HepG2 (cell line): ENCODE measurements around the gene WWC2. TPM values are rescaled to one million over a fixed set of nuclear protein-coding genes. Genes with fewer than 3 reads are reported as not detected.

ENCODE experiments used
- ATAC-seq: fragments of 200-7000 bp; cut with Tn5 transposase; 3 replicates; pipeline ENCODE4 v1.9.1; 2020; ENCODE audit warnings: mild to moderate bottlenecking, moderate library complexity
- BruUV-seq: library from RNA; stranded (reverse); fragments of 400-500 nt; replicated peaks from 2 replicates; lab custom pipeline; 2021; lab: Mats Ljungman, UMichigan
- CTCF ChIA-PET: fragments of 300-600 bp; formaldehyde crosslinking; extraction: SDS; loops from one replicate; lab custom pipeline; 2021; ENCODE audit warnings: low total read pairs, inconsistent platforms, low intra/inter-chr PET ratio; lab: Yijun Ruan, JAX
- POLR2A ChIA-PET: fragments of 350-600 bp; sonication (Branson Sonifier 250); formaldehyde crosslinking; loops from one replicate; lab custom pipeline; 2020; ENCODE audit warnings: antibody characterized with exemption, inconsistent platforms; lab: Yijun Ruan, JAX
- DNase-seq: peaks from one replicate; pipeline ENCODE4 v3.0.0-alpha.2; 2015; ENCODE audit warnings: low spot score
- FAIRE-seq: peaks from 3 replicates; lab custom pipeline; 2011; peaks lifted over from hg19 to GRCh38; lab: Jason Lieb, UNC
- H2AFZ ChIP-seq: one replicate; pipeline ENCODE4 v1.6.1; 2011; ENCODE audit warnings: low read length, inconsistent platforms
- H3K27ac ChIP-seq: fragments of 300-600 bp; 3 replicates; pipeline ENCODE4 v1.8.0; 2011; ENCODE audit warnings: mixed run types, mild to moderate bottlenecking, mixed read lengths, low read length, inconsistent platforms; ENCODE audit not compliant: insufficient read depth; ENCODE audit errors: extremely low read length
- H3K27me3 ChIP-seq, 2 experiments: fragments of 200-600 bp in 1 of 2; 2 replicates in 1 of 2; 3 replicates in 1 of 2; pipeline versions ENCODE4 v1.6.0 to v1.8.0; 2011; ENCODE audit warnings: low read length in 2 of 2, mild to moderate bottlenecking in 2 of 2, moderate library complexity in 2 of 2, inconsistent platforms in 1 of 2; ENCODE audit not compliant: insufficient read depth in 2 of 2, control insufficient read depth in 1 of 2
- H3K36me3 ChIP-seq, 2 experiments: fragments of 200-600 bp in 1 of 2; replicated peaks in 1 of 2; 2 replicates in 1 of 2; 3 replicates in 1 of 2; pipeline versions ENCODE4 v1.5.1 to v1.8.0; 2011; ENCODE audit warnings: low read length in 2 of 2, inconsistent platforms in 1 of 2; ENCODE audit not compliant: insufficient read depth in 2 of 2, control insufficient read depth in 1 of 2
- H3K4me1 ChIP-seq: 2 replicates; pipeline ENCODE4 v1.5.1; 2012; ENCODE audit warnings: low read length, inconsistent platforms; ENCODE audit not compliant: insufficient read depth
- H3K4me2 ChIP-seq: 2 replicates; pipeline ENCODE4 v1.6.0; 2011; ENCODE audit warnings: low read depth, low read length, inconsistent platforms
- H3K4me3 ChIP-seq, 3 experiments: fragments of 200-600 bp in 1 of 3; sonication (generic), shearing (Covaris generic) in 1 of 3; replicated peaks in 1 of 3; 2 replicates each; pipeline ENCODE4 v1.5.1; 2011 to 2016; ENCODE audit warnings: low read length in 3 of 3, inconsistent platforms in 2 of 3, low read depth in 2 of 3, mild to moderate bottlenecking in 2 of 3, control low read depth in 1 of 3, mixed read lengths in 1 of 3; ENCODE audit not compliant: insufficient read depth in 1 of 3
- H3K79me2 ChIP-seq: one replicate; pipeline ENCODE4 v1.6.1; 2011; ENCODE audit warnings: low read length, inconsistent platforms; ENCODE audit not compliant: insufficient read depth
- H3K9ac ChIP-seq: 2 replicates; pipeline ENCODE4 v1.6.0; 2011; ENCODE audit warnings: mild to moderate bottlenecking, low read depth, low read length, inconsistent platforms; ENCODE audit not compliant: insufficient read depth
- H3K9me3 ChIP-seq: 2 replicates; pipeline ENCODE4 v1.5.1; 2012; ENCODE audit warnings: mild to moderate bottlenecking, low read length
- H4K20me1 ChIP-seq: 2 replicates; pipeline ENCODE4 v1.6.0; 2011; ENCODE audit warnings: inconsistent platforms, mild to moderate bottlenecking, low read length, moderate library complexity; ENCODE audit not compliant: insufficient read depth
- ATF4 ChIP-seq, 2 experiments: fragments of 450-650 bp in 1 of 2; sonication (generic) in 1 of 2; formaldehyde crosslinking; IDR thresholded peaks; 2 replicates each; pipeline versions ENCODE4 v1.5.0 to v1.8.0; 2020 to 2022; ENCODE audit warnings: mild to moderate bottlenecking in 1 of 2, missing genetic modification reagents in 1 of 2
- CTCF ChIP-seq: sonication (generic); formaldehyde crosslinking; IDR thresholded peaks from 2 replicates; pipeline ENCODE4 v1.5.0; 2020; ENCODE audit warnings: mild to moderate bottlenecking, missing genetic modification reagents, moderate library complexity
- DBP ChIP-seq: sonication (generic); formaldehyde crosslinking; IDR thresholded peaks from 2 replicates; pipeline ENCODE4 v1.4.0; 2020; ENCODE audit warnings: missing genetic modification reagents; ENCODE audit errors: not compliant biosample characterization
- FOSL2 ChIP-seq: sonication (generic); formaldehyde crosslinking; IDR thresholded peaks from 2 replicates; pipeline ENCODE4 v1.4.0; 2020; ENCODE audit warnings: missing genetic modification reagents
- MAFG ChIP-seq: sonication (generic); formaldehyde crosslinking; IDR thresholded peaks from 2 replicates; pipeline ENCODE4 v1.5.1; 2020; ENCODE audit warnings: mild to moderate bottlenecking, missing genetic modification reagents
- SNAPC5 ChIP-seq: sonication (generic); formaldehyde crosslinking; IDR thresholded peaks from 2 replicates; pipeline ENCODE4 v1.8.1; 2023; ENCODE audit warnings: mild to moderate bottlenecking, missing genetic modification reagents, borderline replicate concordance
- YEATS4 ChIP-seq: sonication (generic); formaldehyde crosslinking; IDR thresholded peaks from 2 replicates; pipeline ENCODE4 v1.4.0; 2020; ENCODE audit warnings: missing genetic modification reagents, borderline replicate concordance
- ZC3H4 ChIP-seq: sonication (generic); formaldehyde crosslinking; IDR thresholded peaks from 2 replicates; pipeline ENCODE4 v1.4.0; 2020; ENCODE audit warnings: missing genetic modification reagents, borderline replicate concordance
- ZNF18 ChIP-seq: sonication (generic); formaldehyde crosslinking; IDR thresholded peaks from 2 replicates; pipeline ENCODE4 v1.8.0; 2022; ENCODE audit warnings: mild to moderate bottlenecking, missing genetic modification reagents; ENCODE audit not compliant: insufficient replicate concordance
- ZNF207 ChIP-seq: fragments of 450-650 bp; IDR thresholded peaks from 2 replicates; pipeline ENCODE4 v1.6.1; 2016; ENCODE audit warnings: antibody characterized with exemption, borderline replicate concordance
- ZNF512 ChIP-seq: sonication (generic); formaldehyde crosslinking; IDR thresholded peaks from 2 replicates; pipeline ENCODE4 v1.4.0; 2020; ENCODE audit warnings: mild to moderate bottlenecking, missing genetic modification reagents
- ZNF687 ChIP-seq: sonication (generic); formaldehyde crosslinking; IDR thresholded peaks from 2 replicates; pipeline ENCODE4 v1.5.1; 2020; ENCODE audit warnings: mild to moderate bottlenecking, missing genetic modification reagents, moderate library complexity
- WGBS: methylation state at CpG from one replicate; pipeline ENCODE4 v1.1.6; 2017; ENCODE audit warnings: low lambda C conversion rate; 5-methylcytosine and 5-hydroxymethylcytosine counted together
- in situ Hi-C: cut with HindIII; loops from 2 replicates; pipeline ENCODE4 v1.10.0; 2017; ENCODE audit warnings: low pct_unique_long_range_greater_than_20kb; ENCODE audit not compliant: extremely low pct_ligation_motif_present
- intact Hi-C: fragments of 100-400 bp; cut with micrococcal nuclease; formaldehyde crosslinking; loops from one replicate; pipeline ENCODE4 v1.10.0; 2022; ENCODE audit not compliant: unreplicated experiment
- polyA plus RNA-seq, 8 experiments: library from polyadenylated mRNA; depleted of rRNA in 3 of 8; stranded (reverse) in 7 of 8; unstranded in 1 of 8; fragments of >200 nt; fragmentation: Illumina TruSeq in 4 of 8; extraction: Trizol in 4 of 8; gene quantifications; 2 replicates each; pipeline versions ENCODE4 v1.2.1 to v1.2.3, GENCODE V29; 2011 to 2016; ENCODE audit warnings: low read depth in 4 of 8, missing spikeins in 1 of 8, mixed read lengths in 1 of 8; ENCODE audit not compliant: insufficient read depth in 1 of 8
- total RNA-seq, 5 experiments: library from RNA; depleted of rRNA; stranded (reverse); fragments of >200 nt; fragmentation: Illumina TruSeq; extraction: Trizol; gene quantifications; 2 replicates each; pipeline ENCODE4 v1.2.3, GENCODE V29; 2016; ENCODE audit warnings: low read depth in 1 of 5

Gene WWC2
- total and polyA plus RNA-seq, 2 of the 13 experiments (the other 11 are each of a cell fraction or from before 2014, with no cell fraction given), result 40.0 to 50.1 TPM

- BruUV-seq, result no TSS peak
- H3K36me3 ChIP-seq, result no peaks in the 10 kb centered on the region
- in situ Hi-C loops (no loop called here), intact Hi-C loops (loop anchor here (2.0 to 5.0 kb wide), 2 partner anchors 33 to 43 kb away; no protein-coding TSS in a partner anchor)
- no peak overlapping the region for H3K9ac ChIP-seq
- WGBS, result 50% methylated on average over 10 of the region's 10 CpGs
- no peaks in the 10 kb centered on the region for H3K27me3 ChIP-seq
- H3K9me3 ChIP-seq, result no peaks in the 10 kb centered on the region
- POLR2A ChIA-PET, result no interaction called here
- FAIRE-seq (no peak), ATAC-seq (peak; percentile 14; the same call in 1 of the 3 replicates), DNase-seq (no peak)
- H3K79me2 ChIP-seq, result no peaks in the 10 kb centered on the region
- no peak overlapping the region for H3K27ac ChIP-seq
- no peak for TF ChIP-seq ZC3H4 (CRISPR knock-in tag)
- TF ChIP-seq ZNF18, result no peak
- no peak for TF ChIP-seq ZNF207
- no peak for TF ChIP-seq DBP
- peak; percentile 32 for TF ChIP-seq CTCF (CRISPR knock-in tag)
- 0 out of 2 replicates have a peak, but pooled peaks have one; percentile 14 for TF ChIP-seq ZNF687 (CRISPR knock-in tag)
- TF ChIP-seq FOSL2, result no peak
- TF ChIP-seq YEATS4 (CRISPR knock-in tag), result no peak
- TF ChIP-seq SNAPC5 (CRISPR knock-in tag), result no peak
- no peak for TF ChIP-seq ZNF512 (CRISPR knock-in tag)
- TF ChIP-seq MAFG (CRISPR knock-in tag), result no peak
- TF ChIP-seq ATF4 (CRISPR knock-in tag; IDR thresholded peaks at IDR 0.05), result peak in 1 of 2 experiments; percentile 73; a peak in 2 of 4 replicates
- H3K4me3 ChIP-seq, result no peak overlapping the region
- CTCF ChIA-PET, result no interaction called here
- H4K20me1 ChIP-seq, result no peaks in the 10 kb centered on the region
- peaks cover 33% of the 10 kb centered on the region for H3K4me1 ChIP-seq
- H3K4me2 ChIP-seq, result no peak overlapping the region
- H2AFZ ChIP-seq, result peak overlapping the region; percentile 48
Measured at GRCh38 chr4:183364025-183364424, 265.0 kb downstream of the WWC2 start.
